ENCODE data around the gene EBF4.

DNA sequence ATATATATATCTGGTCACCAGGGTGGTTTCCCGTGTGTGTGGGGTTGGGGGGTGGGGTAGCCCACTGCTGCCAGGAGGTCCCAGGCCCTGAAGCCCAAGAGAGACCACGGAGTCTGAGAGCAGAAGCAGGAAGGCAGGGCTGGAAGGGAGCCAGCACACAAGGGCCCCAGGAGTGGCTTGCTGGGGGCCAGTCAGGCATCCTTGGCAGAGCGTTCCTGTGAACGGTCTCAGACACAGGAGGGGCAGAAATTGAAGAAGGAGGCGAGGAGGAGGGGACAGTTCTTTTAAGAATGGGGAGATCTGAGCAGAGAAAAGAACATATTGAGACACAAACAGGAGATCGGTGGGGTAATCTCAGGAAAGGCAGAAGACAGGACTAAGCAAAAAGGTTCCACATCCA, 1.9 kb upstream of the EBF4 start:
- TF ChIP-seq, protein P1, sequence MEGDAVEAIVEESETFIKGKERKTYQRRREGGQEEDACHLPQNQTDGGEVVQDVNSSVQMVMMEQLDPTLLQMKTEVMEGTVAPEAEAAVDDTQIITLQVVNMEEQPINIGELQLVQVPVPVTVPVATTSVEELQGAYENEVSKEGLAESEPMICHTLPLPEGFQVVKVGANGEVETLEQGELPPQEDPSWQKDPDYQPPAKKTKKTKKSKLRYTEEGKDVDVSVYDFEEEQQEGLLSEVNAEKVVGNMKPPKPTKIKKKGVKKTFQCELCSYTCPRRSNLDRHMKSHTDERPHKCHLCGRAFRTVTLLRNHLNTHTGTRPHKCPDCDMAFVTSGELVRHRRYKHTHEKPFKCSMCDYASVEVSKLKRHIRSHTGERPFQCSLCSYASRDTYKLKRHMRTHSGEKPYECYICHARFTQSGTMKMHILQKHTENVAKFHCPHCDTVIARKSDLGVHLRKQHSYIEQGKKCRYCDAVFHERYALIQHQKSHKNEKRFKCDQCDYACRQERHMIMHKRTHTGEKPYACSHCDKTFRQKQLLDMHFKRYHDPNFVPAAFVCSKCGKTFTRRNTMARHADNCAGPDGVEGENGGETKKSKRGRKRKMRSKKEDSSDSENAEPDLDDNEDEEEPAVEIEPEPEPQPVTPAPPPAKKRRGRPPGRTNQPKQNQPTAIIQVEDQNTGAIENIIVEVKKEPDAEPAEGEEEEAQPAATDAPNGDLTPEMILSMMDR (IDR thresholded peaks at IDR 0.05): no peak
- no peak for TF ChIP-seq EZH2 (IDR thresholded peaks at IDR 0.05; ENCODE audit: borderline replicate concordance, insufficient read depth, low read depth, low read length, poor library complexity, severe bottlenecking)
